ENCODE results near the gene MRPS27. TPM values are rescaled to one million over a fixed set of nuclear protein-coding genes. Genes with fewer than 3 reads are reported as not detected.
A peak's percentile ranks its signal among the peaks of the same experiment; 100 is the strongest.
"Not testable (repeated sequence)": the region's sequence is repeated elsewhere in the genome, so short reads cannot be mapped to it uniquely, and the experiment has no call there.

The MRPS27 gene
- total RNA-seq, 1 experiment from 2014 or later = 52.7 TPM

- no peak for DNase-seq (ENCODE audit: low spot score)
These were observed 5.7 kb upstream of the MRPS27 start for GRCh38 chr5:72325566-72326305.

- peak; percentile 50 for DNase-seq (ENCODE audit: low spot score)
These were observed 4.3 kb upstream of the MRPS27 start for GRCh38 chr5:72324189-72324825.

- not testable (repeated sequence) for DNase-seq (ENCODE audit: low spot score)
These were observed 535 bp downstream of the MRPS27 start for GRCh38 chr5:72319435-72319975.

DNA sequence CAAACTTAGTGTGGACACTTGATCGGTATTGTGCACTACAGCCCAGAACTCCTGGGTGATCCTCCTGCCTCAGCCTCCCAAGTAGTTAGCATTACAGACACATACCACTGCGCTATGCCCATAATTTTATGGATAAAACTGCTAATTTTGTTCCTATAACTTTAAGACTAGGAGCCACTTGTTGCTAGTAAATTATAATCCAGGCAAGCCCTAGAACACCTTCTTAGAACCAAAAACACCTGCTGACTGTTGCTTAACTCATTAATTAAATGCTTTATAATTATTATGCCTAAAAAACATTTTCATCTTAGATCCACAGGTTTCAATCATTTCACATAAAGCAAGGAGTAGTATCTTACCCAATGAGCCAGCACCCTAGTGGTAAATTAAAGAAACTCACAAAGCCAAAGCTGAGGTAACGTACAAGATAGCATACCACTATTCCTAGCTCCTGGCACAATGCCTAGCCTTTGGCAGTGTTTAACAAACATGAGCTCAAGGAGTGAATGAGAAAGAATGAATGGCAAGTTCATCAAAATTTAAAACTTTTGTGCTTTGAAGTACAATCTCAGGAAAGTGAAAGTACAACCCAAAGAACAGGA is 5.4 kb downstream of the MRPS27 start:
- peak; percentile 57 for DNase-seq (ENCODE audit: low spot score)

DNA sequence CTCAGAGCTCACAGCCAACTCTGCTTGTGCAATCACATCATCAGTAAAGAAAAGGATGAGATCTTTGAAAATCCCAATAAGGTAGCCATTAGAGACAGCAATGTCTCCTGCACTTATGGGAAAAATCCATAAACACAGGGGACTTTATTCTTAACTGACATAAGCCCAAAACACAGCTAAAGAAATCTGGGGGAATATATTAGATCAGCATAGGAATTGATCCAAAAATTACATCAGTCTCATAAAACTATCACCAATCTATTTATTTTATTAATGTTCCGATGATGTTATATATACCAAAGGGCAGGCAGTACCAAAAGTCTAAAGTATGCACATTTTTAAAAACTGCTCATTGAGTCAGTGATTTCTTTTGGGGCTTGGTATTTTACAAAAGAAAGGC is 6.9 kb downstream of the MRPS27 start:
- no peak for DNase-seq (ENCODE audit: low spot score)

DNA sequence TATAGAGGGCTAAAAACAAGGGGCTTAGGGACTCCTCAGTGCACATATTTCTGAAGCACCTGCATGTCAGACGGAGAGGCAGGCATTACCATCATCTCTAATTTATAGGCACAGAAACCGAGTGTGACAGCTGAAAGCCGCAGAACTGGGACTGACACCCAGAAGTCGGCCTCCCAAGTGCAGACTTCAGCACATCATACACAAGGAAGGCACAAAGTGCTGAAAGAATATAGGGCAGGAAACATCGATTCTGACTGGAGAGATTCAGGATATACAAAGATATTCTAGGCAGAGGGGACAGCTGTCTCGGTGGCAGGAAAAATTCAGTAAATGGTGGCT is 11.2 kb downstream of the MRPS27 start:
- no peak for DNase-seq (ENCODE audit: low spot score)

- DNase-seq (ENCODE audit: low spot score) = peak; percentile 97
These were observed 11.8 kb downstream of the MRPS27 start for GRCh38 chr5:72307968-72308852.

DNA sequence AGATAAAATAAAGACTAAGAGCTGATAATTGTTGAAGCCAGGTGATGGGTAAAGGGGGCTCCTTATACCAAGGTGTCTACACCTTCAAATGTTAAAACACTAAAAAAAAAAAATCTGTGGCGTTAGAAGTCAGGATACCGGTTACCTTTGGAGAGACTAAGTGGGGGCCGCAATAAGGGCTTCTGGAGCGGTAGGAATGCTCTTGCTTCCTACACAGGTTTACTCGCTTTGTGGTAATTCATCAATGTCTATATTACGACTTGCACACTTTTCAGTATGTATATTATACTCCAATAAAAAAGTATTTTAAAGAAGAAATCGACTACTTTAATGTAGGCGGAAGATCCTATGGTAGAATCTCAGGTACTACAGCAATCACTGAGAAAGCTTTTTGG is 12.5 kb downstream of the MRPS27 start:
- DNase-seq (ENCODE audit: low spot score) = no peak

GRCh38 chr5:72305194-72306142 is 14.6 kb downstream of the MRPS27 start:
- no peak for DNase-seq (ENCODE audit: low spot score)

DNA sequence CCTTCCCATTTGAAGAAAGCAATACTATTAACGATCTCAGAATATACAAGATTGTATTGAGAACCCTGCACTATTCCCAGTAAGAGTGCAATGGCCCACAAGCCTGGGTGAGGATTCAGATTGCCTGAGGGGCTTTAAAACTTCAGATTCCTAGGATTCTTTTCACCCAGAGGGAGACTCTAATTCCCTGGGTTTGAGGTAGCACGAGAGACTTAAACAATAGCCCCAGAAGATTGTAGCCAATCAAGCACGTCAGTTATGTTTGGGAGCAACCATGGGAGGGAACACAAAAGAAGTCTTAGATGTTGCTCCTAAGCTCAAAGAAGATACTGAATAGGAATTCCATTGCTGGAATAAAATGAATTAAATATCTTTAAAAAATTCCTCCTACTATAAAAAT is 17.9 kb downstream of the MRPS27 start:
- DNase-seq (ENCODE audit: low spot score) = no peak

- DNase-seq (ENCODE audit: low spot score) = no peak
These were observed 18.5 kb downstream of the MRPS27 start for GRCh38 chr5:72301557-72301956.

DNA sequence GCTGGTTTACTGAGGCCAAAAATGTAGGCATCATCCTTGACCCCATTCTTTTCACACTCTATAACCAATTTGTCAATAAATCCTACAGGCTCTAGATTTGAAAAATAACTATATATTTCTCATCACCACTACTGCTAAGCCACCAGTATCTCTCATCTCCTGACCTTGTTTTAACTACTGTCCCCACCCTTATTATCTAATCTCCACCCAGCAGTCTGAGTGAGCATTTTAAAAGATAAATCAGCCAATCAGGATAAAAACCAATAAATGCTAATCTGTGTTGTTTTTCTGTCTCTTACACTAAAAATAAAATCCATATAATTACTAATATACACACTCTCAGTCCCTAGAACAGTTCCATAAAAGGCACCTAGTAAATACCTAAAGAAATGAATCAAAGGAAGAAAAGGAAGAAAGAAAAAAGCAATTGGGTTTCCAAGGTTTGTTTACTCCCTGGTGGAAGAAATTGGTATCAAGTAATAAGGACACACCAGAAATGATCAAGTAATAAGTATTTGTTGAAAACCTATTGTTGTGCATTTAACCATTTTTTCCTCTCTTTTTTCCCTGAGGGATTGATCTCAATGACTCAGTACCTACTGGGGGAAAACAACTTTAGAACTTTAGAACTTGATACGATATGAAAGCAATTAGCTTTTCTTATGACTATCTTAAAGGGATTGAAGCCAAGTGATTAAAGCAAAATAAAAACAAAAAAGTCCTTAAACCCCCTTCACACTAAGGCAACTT is 19.3 kb downstream of the MRPS27 start:
- no peak for DNase-seq (ENCODE audit: low spot score)

DNA sequence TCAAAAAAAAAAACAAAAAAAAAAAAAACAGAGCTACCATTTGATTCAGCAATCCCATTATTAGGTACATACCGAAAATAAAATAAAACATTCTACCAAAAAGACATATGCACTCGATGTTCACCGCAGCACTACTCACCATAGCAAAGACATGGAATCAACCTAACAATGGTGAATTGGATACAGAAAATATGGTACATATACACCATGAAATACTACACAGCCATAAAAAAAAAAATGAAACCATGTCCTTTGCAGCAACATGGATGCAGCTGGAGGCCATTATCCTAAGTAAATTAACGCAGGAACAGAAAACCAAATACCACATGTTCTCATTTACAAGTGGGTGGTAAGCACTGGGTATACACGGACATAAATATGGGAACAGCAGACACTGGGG is 21.3 kb downstream of the MRPS27 start:
- DNase-seq (ENCODE audit: low spot score) = no peak

GRCh38 chr5:72298136-72298535 is 21.9 kb downstream of the MRPS27 start:
- DNase-seq (ENCODE audit: low spot score) = not testable (repeated sequence)

GRCh38 chr5:72296256-72296655 is 23.8 kb downstream of the MRPS27 start:
- no peak for DNase-seq (ENCODE audit: low spot score)

DNA sequence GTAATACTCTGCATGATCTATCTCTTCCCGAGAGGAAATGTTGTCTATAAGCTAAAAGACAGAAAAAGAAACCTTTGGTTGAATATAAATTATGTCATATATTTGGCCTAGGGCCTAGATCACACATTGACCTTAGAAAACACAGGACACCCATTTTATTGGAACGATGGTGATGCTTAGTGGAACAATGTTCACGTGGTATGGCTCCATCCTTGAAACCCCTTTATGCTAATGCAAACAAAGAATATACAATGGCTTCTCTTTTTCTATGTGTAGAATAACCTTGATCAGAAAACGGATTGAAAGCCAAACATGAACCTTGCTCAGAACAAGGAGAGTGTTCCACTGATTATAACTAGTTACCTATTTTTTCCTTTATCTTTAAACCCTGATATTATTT is 24.5 kb downstream of the MRPS27 start:
- no peak for DNase-seq (ENCODE audit: low spot score)

- no peak for DNase-seq (ENCODE audit: low spot score)
These were observed 25.6 kb downstream of the MRPS27 start for GRCh38 chr5:72294473-72294872.

- DNase-seq (ENCODE audit: low spot score) = no peak
These were observed 26.5 kb downstream of the MRPS27 start for GRCh38 chr5:72293495-72294055.

DNA sequence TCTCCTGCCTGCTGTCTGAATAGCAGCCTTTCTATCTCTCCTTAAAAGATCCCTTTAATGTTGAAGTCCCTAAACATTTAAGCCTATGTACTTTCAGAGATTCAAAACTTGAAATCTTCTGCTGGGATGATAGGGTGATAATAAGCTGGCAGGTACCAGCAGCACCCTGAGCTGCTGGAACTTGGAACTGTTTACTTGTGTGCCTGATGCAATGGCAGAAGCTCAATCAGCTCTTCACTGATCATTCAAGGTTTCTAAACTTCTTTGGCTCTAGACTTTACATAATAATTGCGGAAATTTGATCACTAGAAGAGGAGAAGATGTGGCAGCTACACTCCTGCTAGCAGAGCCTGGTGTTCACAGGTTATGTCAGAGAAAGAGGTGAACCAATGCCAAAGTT is 27.6 kb downstream of the MRPS27 start:
- no peak for DNase-seq (ENCODE audit: low spot score)

DNA sequence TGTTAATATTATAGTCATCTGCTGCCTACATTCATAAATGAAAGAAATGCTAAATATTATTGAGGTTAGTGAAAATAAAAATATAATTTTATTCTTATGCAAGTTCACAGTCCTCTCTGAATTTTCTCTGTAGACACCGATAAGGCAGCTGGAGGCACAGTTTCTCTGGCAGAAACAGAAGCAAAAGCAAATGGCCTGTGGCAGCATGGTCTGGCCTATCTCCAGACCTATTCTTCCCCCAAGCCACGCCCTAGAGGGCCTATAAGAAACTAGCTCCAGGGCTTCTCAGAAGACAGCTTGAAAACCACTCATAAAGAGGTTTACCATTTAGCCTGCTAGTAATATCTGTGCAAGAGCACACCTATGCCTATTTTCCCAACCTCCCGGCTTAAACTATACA is 28.4 kb downstream of the MRPS27 start:
- no peak for DNase-seq (ENCODE audit: low spot score)

Data from HT-29 (cell line).